Liver (tissue), 9 donors: ENCODE measurements around the gene SLC16A9. TPM values are rescaled to one million over a fixed set of nuclear protein-coding genes. Genes with fewer than 3 reads are reported as not detected.

Source experiments
- DNase-seq: peaks from one replicate; pipeline ENCODE4 v3.0.0-alpha.2; 2017; ENCODE audit warnings: low spot score
- H3K27ac ChIP-seq, 2 donors: one replicate each; pipeline ENCODE4 v1.7.0; 2013; ENCODE audit warnings: inconsistent platforms in 2 of 2, low read length in 2 of 2, control low read depth in 1 of 2, low read depth in 1 of 2, mild to moderate bottlenecking in 1 of 2
- H3K27me3 ChIP-seq, 4 donors: one replicate each; pipeline versions ENCODE4 v1.6.1 to v1.7.0; 2013; ENCODE audit warnings: low read length in 3 of 4, inconsistent platforms in 1 of 4, mild to moderate bottlenecking in 1 of 4, moderate library complexity in 1 of 4; ENCODE audit not compliant: control insufficient read depth in 4 of 4, insufficient read depth in 4 of 4
- H3K36me3 ChIP-seq, 4 donors: one replicate each; pipeline versions ENCODE4 v1.6.1 to v1.7.0; 2013; ENCODE audit warnings: low read length in 3 of 4, mild to moderate bottlenecking in 3 of 4, low read depth in 1 of 4, moderate library complexity in 1 of 4; ENCODE audit not compliant: control insufficient read depth in 4 of 4, insufficient read depth in 3 of 4
- H3K4me1 ChIP-seq, 4 donors: one replicate each; pipeline versions ENCODE4 v1.6.1 to v1.7.0; 2013; ENCODE audit warnings: low read length in 3 of 4, mild to moderate bottlenecking in 3 of 4, moderate library complexity in 1 of 4; ENCODE audit not compliant: control insufficient read depth in 4 of 4, insufficient read depth in 4 of 4
- H3K4me3 ChIP-seq, 3 donors: one replicate each; pipeline versions ENCODE4 v1.6.1 to v1.7.0; 2013; ENCODE audit warnings: low read length in 3 of 3, control low read depth in 1 of 3, low read depth in 1 of 3, mild to moderate bottlenecking in 1 of 3
- H3K9ac ChIP-seq, 2 donors: one replicate each; pipeline ENCODE4 v1.7.0; 2013; ENCODE audit warnings: low read length in 2 of 2, mild to moderate bottlenecking in 2 of 2, moderate library complexity in 2 of 2, control low read depth in 1 of 2, low read depth in 1 of 2
- H3K9me3 ChIP-seq, 4 donors: one replicate each; pipeline versions ENCODE4 v1.6.1 to v1.7.0; 2013; ENCODE audit warnings: low read length in 3 of 4; ENCODE audit not compliant: control insufficient read depth in 4 of 4
- ATF3 ChIP-seq: IDR thresholded peaks from 2 replicates; pipeline ENCODE4 v1.6.1; 2016; ENCODE audit warnings: antibody characterized with exemption
- CTCF ChIP-seq: fragments of 150-350 bp; IDR thresholded peaks from 2 replicates; pipeline ENCODE4 v1.5.1; 2017; ENCODE audit warnings: improper control_type of control experiment, low read depth, low read length; ENCODE audit not compliant: missing input control
- EGR1 ChIP-seq, 2 donors: IDR thresholded peaks; 2 replicates each; pipeline ENCODE4 v1.6.1; 2016 to 2018; ENCODE audit warnings: antibody characterized with exemption in 2 of 2, low read depth in 2 of 2
- FOXA1 ChIP-seq: IDR thresholded peaks from 2 replicates; pipeline ENCODE4 v1.6.1; 2016; ENCODE audit warnings: antibody characterized with exemption
- FOXA2 ChIP-seq: IDR thresholded peaks from 2 replicates; pipeline ENCODE4 v1.6.1; 2016; ENCODE audit warnings: antibody characterized with exemption
- GABPA ChIP-seq, 2 donors: IDR thresholded peaks in 1 of 2; conservative IDR thresholded peaks in 1 of 2; 2 replicates each; pipeline ENCODE4 v1.6.1; 2016; ENCODE audit warnings: antibody characterized with exemption in 2 of 2, mild to moderate bottlenecking in 1 of 2, moderate library complexity in 1 of 2
- HNF4A ChIP-seq, 2 donors: conservative IDR thresholded peaks; 2 replicates each; pipeline ENCODE4 v1.6.1; 2016; ENCODE audit warnings: antibody characterized with exemption in 2 of 2, mild to moderate bottlenecking in 2 of 2
- HNF4G ChIP-seq: IDR thresholded peaks from 2 replicates; pipeline ENCODE4 v1.6.1; 2016; ENCODE audit warnings: antibody characterized with exemption
- JUND ChIP-seq, 2 donors: IDR thresholded peaks; 2 replicates each; pipeline ENCODE4 v1.6.1; 2016; ENCODE audit warnings: antibody characterized with exemption in 2 of 2
- MAX ChIP-seq: IDR thresholded peaks from 2 replicates; pipeline ENCODE4 v1.6.1; 2016; ENCODE audit warnings: antibody characterized with exemption
- NR2F2 ChIP-seq: IDR thresholded peaks from 2 replicates; pipeline ENCODE4 v1.6.1; 2016; ENCODE audit warnings: antibody characterized with exemption
- RAD21 ChIP-seq, 2 donors: IDR thresholded peaks; 2 replicates each; pipeline ENCODE4 v1.6.1; 2016; ENCODE audit warnings: antibody characterized with exemption in 2 of 2, mild to moderate bottlenecking in 2 of 2
- RXRA ChIP-seq, 2 donors: IDR thresholded peaks; 2 replicates each; pipeline ENCODE4 v1.6.1; 2017 to 2018; ENCODE audit warnings: antibody characterized with exemption in 2 of 2, mild to moderate bottlenecking in 1 of 2
- SP1 ChIP-seq: IDR thresholded peaks from 2 replicates; pipeline ENCODE4 v1.6.1; 2018; ENCODE audit warnings: antibody characterized with exemption, mild to moderate bottlenecking
- TAF1 ChIP-seq: conservative IDR thresholded peaks from 2 replicates; pipeline ENCODE4 v1.6.1; 2016; ENCODE audit warnings: antibody characterized with exemption, mild to moderate bottlenecking
- WGBS: extraction: QIAGEN DNeasy Blood & Tissue Kit; methylation state at CpG from one replicate; pipeline ENCODE4 v1.1.7; 2013; 5-methylcytosine and 5-hydroxymethylcytosine counted together
- polyA plus RNA-seq, 2 donors: library from polyadenylated mRNA; stranded (reverse) in 1 of 2; unstranded in 1 of 2; fragments of 200-250 nt in 1 of 2; fragments of >200 nt in 1 of 2; fragmentation: Nextera tagmentation in 1 of 2; extraction: Ambion mirVana in 1 of 2; gene quantifications; one replicate each; pipeline versions ENCODE4 v1.2.1 to v1.2.3, GENCODE V29; 2013 to 2015
- total RNA-seq, 2 donors: library from RNA; depleted of rRNA; stranded (reverse); fragments of >200 nt; gene quantifications; one replicate each; pipeline ENCODE4 v1.2.3, GENCODE V29; 2014
- TF ChIP-seq, protein P1 (sequence below): IDR thresholded peaks from 2 replicates; pipeline ENCODE4 v1.6.1; 2016; ENCODE audit warnings: antibody characterized with exemption
- TF ChIP-seq, protein P2 (sequence below): IDR thresholded peaks from 2 replicates; pipeline ENCODE4 v1.6.1; 2016; ENCODE audit warnings: antibody characterized with exemption, mild to moderate bottlenecking
- donor health status: healthy.
- donor health status: healthy.
- donor health status: healthy.
- donor health status: healthy.
- donor health status: healthy.

Gene SLC16A9
- total and polyA plus RNA-seq, 4 donors = 0.18 to 9.3 (median 0.59) TPM

- Histone ChIP-seq H3K36me3 (no peaks in the 10 kb centered on the region), H3K27ac (no peak overlapping the region), H3K4me3 (no peak overlapping the region), H3K9ac (no peak overlapping the region), H3K4me1 (no peaks in the 10 kb centered on the region), H3K27me3 (peaks cover 0 to 7% (median 0%) of the 10 kb centered on the region in 4 donors), H3K9me3 (peaks cover 0 to 1% (median 0%) of the 10 kb centered on the region in 4 donors)
- TF ChIP-seq NR2F2 = no peak
- no peak for TF ChIP-seq GABPA (IDR thresholded peaks at IDR 0.05 in 1 of 2, conservative IDR thresholded peaks at IDR 0.05 in 1 of 2)
- no peak for TF ChIP-seq FOXA2
- TF ChIP-seq, protein P1, sequence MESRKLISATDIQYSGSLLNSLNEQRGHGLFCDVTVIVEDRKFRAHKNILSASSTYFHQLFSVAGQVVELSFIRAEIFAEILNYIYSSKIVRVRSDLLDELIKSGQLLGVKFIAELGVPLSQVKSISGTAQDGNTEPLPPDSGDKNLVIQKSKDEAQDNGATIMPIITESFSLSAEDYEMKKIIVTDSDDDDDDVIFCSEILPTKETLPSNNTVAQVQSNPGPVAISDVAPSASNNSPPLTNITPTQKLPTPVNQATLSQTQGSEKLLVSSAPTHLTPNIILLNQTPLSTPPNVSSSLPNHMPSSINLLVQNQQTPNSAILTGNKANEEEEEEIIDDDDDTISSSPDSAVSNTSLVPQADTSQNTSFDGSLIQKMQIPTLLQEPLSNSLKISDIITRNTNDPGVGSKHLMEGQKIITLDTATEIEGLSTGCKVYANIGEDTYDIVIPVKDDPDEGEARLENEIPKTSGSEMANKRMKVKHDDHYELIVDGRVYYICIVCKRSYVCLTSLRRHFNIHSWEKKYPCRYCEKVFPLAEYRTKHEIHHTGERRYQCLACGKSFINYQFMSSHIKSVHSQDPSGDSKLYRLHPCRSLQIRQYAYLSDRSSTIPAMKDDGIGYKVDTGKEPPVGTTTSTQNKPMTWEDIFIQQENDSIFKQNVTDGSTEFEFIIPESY = no peak
- TF ChIP-seq EGR1 (IDR thresholded peaks at IDR 0.05; ENCODE audit: low read depth in 2 of 2) = no peak
- no peak for TF ChIP-seq ATF3
- TF ChIP-seq, protein P2, sequence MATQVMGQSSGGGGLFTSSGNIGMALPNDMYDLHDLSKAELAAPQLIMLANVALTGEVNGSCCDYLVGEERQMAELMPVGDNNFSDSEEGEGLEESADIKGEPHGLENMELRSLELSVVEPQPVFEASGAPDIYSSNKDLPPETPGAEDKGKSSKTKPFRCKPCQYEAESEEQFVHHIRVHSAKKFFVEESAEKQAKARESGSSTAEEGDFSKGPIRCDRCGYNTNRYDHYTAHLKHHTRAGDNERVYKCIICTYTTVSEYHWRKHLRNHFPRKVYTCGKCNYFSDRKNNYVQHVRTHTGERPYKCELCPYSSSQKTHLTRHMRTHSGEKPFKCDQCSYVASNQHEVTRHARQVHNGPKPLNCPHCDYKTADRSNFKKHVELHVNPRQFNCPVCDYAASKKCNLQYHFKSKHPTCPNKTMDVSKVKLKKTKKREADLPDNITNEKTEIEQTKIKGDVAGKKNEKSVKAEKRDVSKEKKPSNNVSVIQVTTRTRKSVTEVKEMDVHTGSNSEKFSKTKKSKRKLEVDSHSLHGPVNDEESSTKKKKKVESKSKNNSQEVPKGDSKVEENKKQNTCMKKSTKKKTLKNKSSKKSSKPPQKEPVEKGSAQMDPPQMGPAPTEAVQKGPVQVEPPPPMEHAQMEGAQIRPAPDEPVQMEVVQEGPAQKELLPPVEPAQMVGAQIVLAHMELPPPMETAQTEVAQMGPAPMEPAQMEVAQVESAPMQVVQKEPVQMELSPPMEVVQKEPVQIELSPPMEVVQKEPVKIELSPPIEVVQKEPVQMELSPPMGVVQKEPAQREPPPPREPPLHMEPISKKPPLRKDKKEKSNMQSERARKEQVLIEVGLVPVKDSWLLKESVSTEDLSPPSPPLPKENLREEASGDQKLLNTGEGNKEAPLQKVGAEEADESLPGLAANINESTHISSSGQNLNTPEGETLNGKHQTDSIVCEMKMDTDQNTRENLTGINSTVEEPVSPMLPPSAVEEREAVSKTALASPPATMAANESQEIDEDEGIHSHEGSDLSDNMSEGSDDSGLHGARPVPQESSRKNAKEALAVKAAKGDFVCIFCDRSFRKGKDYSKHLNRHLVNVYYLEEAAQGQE = no peak
- no peak for TF ChIP-seq HNF4G
- no peak for TF ChIP-seq JUND (IDR thresholded peaks at IDR 0.05)
- TF ChIP-seq FOXA1 = no peak
- TF ChIP-seq RAD21 (IDR thresholded peaks at IDR 0.05) = no peak
- TF ChIP-seq CTCF = no peak
- no peak for TF ChIP-seq MAX
- TF ChIP-seq TAF1 = no peak
- no peak for TF ChIP-seq RXRA (IDR thresholded peaks at IDR 0.05)
- no peak for TF ChIP-seq HNF4A (conservative IDR thresholded peaks at IDR 0.05)
- no peak for TF ChIP-seq SP1
- DNase-seq = no peak
- 94% methylated on average over 4 of the region's 4 CpGs for WGBS
Observed at GRCh38 chr10:59754951-59755350, 45.3 kb upstream of the SLC16A9 start.

DNA sequence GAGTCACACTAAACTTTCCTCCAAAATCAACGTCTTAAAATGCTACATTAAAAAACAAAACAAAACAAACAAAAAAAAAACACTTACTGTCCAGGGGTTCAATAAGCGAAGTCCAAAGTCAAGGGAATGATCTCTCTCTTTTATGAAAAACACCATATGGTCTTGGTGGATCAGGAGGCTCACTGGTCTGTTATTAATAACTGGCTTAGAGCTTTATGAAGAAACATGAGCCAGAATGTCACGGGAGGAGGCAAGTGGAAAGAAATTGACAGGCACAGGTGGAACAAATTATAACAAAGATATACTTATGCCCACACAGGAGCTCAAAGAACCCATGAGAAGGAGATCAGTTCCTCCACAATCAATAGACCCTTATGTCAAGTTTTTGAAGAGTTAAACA lies 43.6 kb upstream of the SLC16A9 start, which contains the start of gene MRLN:
Gene MRLN (minus strand): TSS at position 189 of the 400 bp plus-strand sequence.
- H3K27me3 ChIP-seq = peaks cover 0 to 7% (median 0%) of the 10 kb centered on the region in 4 donors
- H3K4me3 ChIP-seq = no peak within 1 kb of the TSS
- H3K36me3 ChIP-seq = no peaks in the 10 kb centered on the region
- no peaks in the 10 kb centered on the region for H3K9me3 ChIP-seq
- H3K9ac ChIP-seq = no peak within 1 kb of the TSS
- no peaks in the 10 kb centered on the region for H3K4me1 ChIP-seq
- DNase-seq = no peak
- WGBS = 63% methylated on average over 3 of the region's 3 CpGs
- no peak within 1 kb of the TSS for H3K27ac ChIP-seq
- TF ChIP-seq RXRA (IDR thresholded peaks at IDR 0.05) = no peak
- TF ChIP-seq EGR1 (IDR thresholded peaks at IDR 0.05; ENCODE audit: low read depth in 2 of 2) = no peak
- no peak for TF ChIP-seq HNF4G
- no peak for TF ChIP-seq JUND (IDR thresholded peaks at IDR 0.05)
- no peak for TF ChIP-seq MAX
- TF ChIP-seq, protein P2 = no peak
- TF ChIP-seq NR2F2 = no peak
